NCI-H524 (cell line): ENCODE measurements around the gene CELF2.
"Not testable (repeated sequence)": the region's sequence is repeated elsewhere in the genome, so short reads cannot be mapped to it uniquely, and the experiment has no call there.

Source experiments
- DNase-seq, 2 experiments: peaks; one replicate each; lab custom pipeline; 2025; lab: John Stamatoyannopoulos, UW

CELF2 gene

GRCh38 chr10:11017570-11018431 is at the start of gene CELF2:
TSS of gene CELF2 (plus strand) at chr10:11017872. CDS start at chr10:11018090, 218 bp downstream.
- peak; percentile 23 to 61 for DNase-seq

GRCh38 chr10:10968257-10968588 is 49.4 kb upstream of the CELF2 start:
- DNase-seq, result no peak

GRCh38 chr10:10973310-10973709 is 44.4 kb upstream of the CELF2 start:
- no peak for DNase-seq

GRCh38 chr10:10975647-10976046 is 42.0 kb upstream of the CELF2 start:
- no peak for DNase-seq

- no peak for DNase-seq
Observed at GRCh38 chr10:10976652-10977051, 41.0 kb upstream of the CELF2 start.

GRCh38 chr10:10977226-10977956 is 40.3 kb upstream of the CELF2 start:
- no peak for DNase-seq

- DNase-seq, result no peak
Observed at GRCh38 chr10:10977978-10978377, 39.7 kb upstream of the CELF2 start.

- DNase-seq, result no peak
Observed at GRCh38 chr10:10985361-10985760, 32.3 kb upstream of the CELF2 start.

- no peak for DNase-seq
Observed at GRCh38 chr10:10986606-10987005, 31.1 kb upstream of the CELF2 start.

- DNase-seq, result no peak
Observed at GRCh38 chr10:10987111-10987510, 30.6 kb upstream of the CELF2 start.

- no peak for DNase-seq
Observed at GRCh38 chr10:10989669-10990068, 28.0 kb upstream of the CELF2 start.

GRCh38 chr10:10991144-10991543 is 26.5 kb upstream of the CELF2 start:
- DNase-seq, result no peak

- DNase-seq, result no peak
Observed at GRCh38 chr10:10992072-10992471, 25.6 kb upstream of the CELF2 start.

GRCh38 chr10:10992961-10993714 is 24.5 kb upstream of the CELF2 start:
- no peak for DNase-seq

- DNase-seq, result no peak
Observed at GRCh38 chr10:10993785-10994184, 23.9 kb upstream of the CELF2 start.

GRCh38 chr10:10994360-10994759 is 23.3 kb upstream of the CELF2 start:
- no peak for DNase-seq

- no peak for DNase-seq
Observed at GRCh38 chr10:10995120-10995519, 22.6 kb upstream of the CELF2 start.

- DNase-seq, result no peak
Observed at GRCh38 chr10:10996966-10997620, 20.6 kb upstream of the CELF2 start.

GRCh38 chr10:10999501-10999900 is 18.2 kb upstream of the CELF2 start:
- not testable (repeated sequence) for DNase-seq

- DNase-seq, result no peak
Observed at GRCh38 chr10:11002485-11002884, 15.2 kb upstream of the CELF2 start.

GRCh38 chr10:11002916-11003315 is 14.8 kb upstream of the CELF2 start:
- no peak for DNase-seq

GRCh38 chr10:11003679-11004078 is 14.0 kb upstream of the CELF2 start:
- no peak for DNase-seq
